ENCODE results near the gene RCSD1. TPM values are rescaled to one million over a fixed set of nuclear protein-coding genes. Genes with fewer than 3 reads are reported as not detected.

Gene RCSD1
- total and polyA plus RNA-seq, 2 donors from 2014 or later: 3.9 to 18.3 TPM

- intact Hi-C loops (cut with DNase I): no loop called here
- no peak for FAIRE-seq
- Histone ChIP-seq H3K4me1 (ENCODE audit: control insufficient read depth in 2 of 3, insufficient read depth in 2 of 3, low read depth in 1 of 3, low read length in 3 of 3) (peaks cover 0 to 3% (median 0%) of the 10 kb centered on the region in 3 donors), H3K36me3 (ENCODE audit: control insufficient read depth in 2 of 3, insufficient read depth in 3 of 3, low read length in 3 of 3) (peaks cover 0 to 3% (median 0%) of the 10 kb centered on the region in 3 donors), H3K9ac (ENCODE audit: low read length in 3 of 3) (no peak overlapping the region), H3K27ac (ENCODE audit: low read depth in 2 of 2, low read length in 2 of 2) (no peak overlapping the region), H3K9me3 (ENCODE audit: control insufficient read depth in 2 of 3, insufficient read depth in 1 of 3, low read length in 3 of 3) (no peaks in the 10 kb centered on the region), H3K4me3 (ENCODE audit: low read length in 3 of 3) (no peak overlapping the region), H3K27me3 (ENCODE audit: control insufficient read depth, insufficient read depth, low read length) (no peaks in the 10 kb centered on the region)
- DNase-seq: no peak
- TF ChIP-seq CTCF (IDR thresholded peaks at IDR 0.05; ENCODE audit: borderline replicate concordance, extremely low read depth, insufficient read depth): no peak
Observed at GRCh38 chr1:167681451-167682098, 51.5 kb downstream of the RCSD1 start.

- Histone ChIP-seq H3K4me3 (ENCODE audit: low read length in 3 of 3) (no peak overlapping the region), H3K27ac (ENCODE audit: low read depth in 2 of 2, low read length in 2 of 2) (no peak overlapping the region), H3K9ac (ENCODE audit: low read length in 3 of 3) (no peak overlapping the region), H3K27me3 (ENCODE audit: control insufficient read depth, insufficient read depth, low read length) (no peaks in the 10 kb centered on the region), H3K9me3 (ENCODE audit: control insufficient read depth in 2 of 3, insufficient read depth in 1 of 3, low read length in 3 of 3) (no peaks in the 10 kb centered on the region), H3K36me3 (ENCODE audit: control insufficient read depth in 2 of 3, insufficient read depth in 3 of 3, low read length in 3 of 3) (peaks cover 0 to 3% (median 0%) of the 10 kb centered on the region in 3 donors), H3K4me1 (ENCODE audit: control insufficient read depth in 2 of 3, insufficient read depth in 2 of 3, low read depth in 1 of 3, low read length in 3 of 3) (peaks cover 0 to 6% (median 0%) of the 10 kb centered on the region in 3 donors)
- DNase-seq: no peak
- no peak for TF ChIP-seq CTCF (IDR thresholded peaks at IDR 0.05; ENCODE audit: borderline replicate concordance, extremely low read depth, insufficient read depth)
- no peak for FAIRE-seq
- intact Hi-C loops (cut with DNase I): no loop called here
Observed at GRCh38 chr1:167683226-167683625, 53.2 kb downstream of the RCSD1 start.

GRCh38 chr1:167683641-167684502 is 53.8 kb downstream of the RCSD1 start:
- Histone ChIP-seq H3K9ac (ENCODE audit: low read length in 3 of 3) (no peak overlapping the region), H3K36me3 (ENCODE audit: control insufficient read depth in 2 of 3, insufficient read depth in 3 of 3, low read length in 3 of 3) (peaks cover 0 to 3% (median 0%) of the 10 kb centered on the region in 3 donors), H3K27me3 (ENCODE audit: control insufficient read depth, insufficient read depth, low read length) (no peaks in the 10 kb centered on the region), H3K4me3 (ENCODE audit: low read length in 3 of 3) (no peak overlapping the region), H3K4me1 (ENCODE audit: control insufficient read depth in 2 of 3, insufficient read depth in 2 of 3, low read depth in 1 of 3, low read length in 3 of 3) (peaks cover 0 to 6% (median 0%) of the 10 kb centered on the region in 3 donors), H3K9me3 (ENCODE audit: control insufficient read depth in 2 of 3, insufficient read depth in 1 of 3, low read length in 3 of 3) (no peaks in the 10 kb centered on the region), H3K27ac (ENCODE audit: low read depth in 2 of 2, low read length in 2 of 2) (no peak overlapping the region)
- FAIRE-seq: no peak
- intact Hi-C loops (cut with DNase I): no loop called here
- no peak for TF ChIP-seq CTCF (IDR thresholded peaks at IDR 0.05; ENCODE audit: borderline replicate concordance, extremely low read depth, insufficient read depth)
- no peak for DNase-seq

All from kidney (tissue), 14 donors.